T-helper 22 cell (primary cell): ENCODE data around the gene SMIM1.

Source experiments
- DNase-seq: peaks from one replicate; pipeline ENCODE4 v3.0.0-alpha.2; 2020; ENCODE audit warnings: low read depth

SMIM1 gene

DNA sequence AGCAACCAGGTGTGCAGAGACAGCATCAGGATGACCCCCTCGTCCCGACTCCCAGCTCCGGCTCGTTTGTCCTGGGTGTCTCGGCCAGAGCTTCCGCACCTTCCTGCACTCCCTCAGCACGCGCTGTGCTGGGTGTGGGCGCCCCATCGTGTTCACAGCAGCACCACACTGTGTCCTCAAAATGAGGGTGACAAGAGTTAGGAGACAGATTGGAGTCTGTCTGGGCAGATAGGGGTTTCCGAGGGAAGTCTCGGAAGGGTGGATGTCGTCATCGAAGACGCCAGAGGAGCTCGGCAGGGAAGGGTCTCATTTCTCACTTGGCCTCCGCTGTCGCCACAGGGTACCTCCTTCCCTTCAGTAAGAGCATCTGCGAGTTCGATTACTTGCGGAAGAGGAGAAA lies 16.2 kb upstream of the SMIM1 start:
- no peak for DNase-seq

DNA sequence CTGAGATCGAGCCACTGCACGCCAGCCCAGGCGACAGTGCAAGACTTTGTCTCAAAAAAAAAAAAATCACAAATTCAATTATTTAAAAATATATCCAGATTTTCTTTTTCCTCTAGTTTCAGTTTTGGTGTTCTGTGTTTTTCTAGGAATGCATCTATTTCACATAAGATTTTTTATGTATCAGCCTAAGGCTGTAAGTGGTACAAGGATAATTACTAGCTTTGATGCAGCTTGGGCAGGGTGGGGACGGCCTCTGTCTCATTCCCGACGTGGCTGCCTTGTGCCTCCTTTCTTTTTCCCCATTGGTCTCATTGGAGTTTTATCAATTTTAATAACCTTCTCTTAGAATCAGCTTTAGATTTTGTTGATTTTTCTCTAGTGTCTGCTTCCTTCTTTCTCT lies 13.4 kb upstream of the SMIM1 start:
- DNase-seq = no peak

DNA sequence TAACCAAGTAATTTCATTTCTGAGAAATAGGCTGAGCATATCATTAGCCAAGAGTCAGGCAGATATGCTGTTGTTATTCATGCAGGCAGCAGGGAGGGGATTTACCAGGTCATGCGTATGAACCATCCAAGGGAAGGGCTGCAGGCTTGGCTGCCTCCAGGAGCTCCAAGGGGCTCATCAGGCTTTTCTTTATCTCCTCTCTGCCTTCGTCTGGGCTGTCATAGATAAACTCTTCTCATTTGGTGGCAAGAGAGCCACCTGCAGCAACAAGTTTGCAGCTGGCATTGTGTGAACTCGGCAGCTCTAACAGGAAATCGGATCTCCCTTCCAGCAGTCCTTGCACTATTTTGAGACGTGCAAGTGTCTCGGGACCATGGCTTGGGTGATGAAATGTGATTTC lies 12.8 kb upstream of the SMIM1 start:
- DNase-seq = no peak

DNA sequence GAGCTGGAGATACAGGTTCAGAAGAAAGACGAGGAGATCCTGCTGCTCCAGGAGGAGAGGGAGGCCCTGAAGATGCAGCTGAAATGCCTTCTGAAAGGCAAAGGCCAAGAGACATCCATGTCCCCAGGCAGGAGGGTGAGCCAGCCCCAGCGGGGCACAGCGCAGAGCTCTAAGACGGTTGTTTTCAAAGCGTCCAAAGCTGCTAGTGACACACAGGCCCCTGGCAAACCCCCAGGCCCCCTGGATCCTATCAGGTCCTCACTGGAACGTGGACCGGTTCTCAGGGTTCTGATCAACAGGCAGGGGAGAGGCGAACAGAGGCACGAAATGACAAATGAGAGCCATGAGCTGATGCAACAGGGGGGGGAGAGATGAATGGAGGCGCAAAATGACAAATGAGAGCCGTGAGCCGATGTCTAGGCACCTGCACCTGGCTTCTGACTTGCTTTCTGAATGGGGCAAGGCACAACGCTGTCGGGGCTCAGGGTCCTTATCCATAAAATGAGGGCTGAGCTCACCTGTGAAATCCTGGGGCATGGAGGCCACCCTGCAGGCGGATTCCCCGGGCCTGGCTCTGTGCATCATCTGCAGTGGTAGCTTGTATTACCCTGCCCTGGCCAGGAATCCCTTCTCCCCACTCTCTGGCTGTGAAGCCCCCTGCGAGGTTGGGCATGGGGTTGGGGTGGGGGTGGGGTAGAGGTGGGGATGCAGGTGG lies 11.1 kb upstream of the SMIM1 start:
- DNase-seq = no peak

DNA sequence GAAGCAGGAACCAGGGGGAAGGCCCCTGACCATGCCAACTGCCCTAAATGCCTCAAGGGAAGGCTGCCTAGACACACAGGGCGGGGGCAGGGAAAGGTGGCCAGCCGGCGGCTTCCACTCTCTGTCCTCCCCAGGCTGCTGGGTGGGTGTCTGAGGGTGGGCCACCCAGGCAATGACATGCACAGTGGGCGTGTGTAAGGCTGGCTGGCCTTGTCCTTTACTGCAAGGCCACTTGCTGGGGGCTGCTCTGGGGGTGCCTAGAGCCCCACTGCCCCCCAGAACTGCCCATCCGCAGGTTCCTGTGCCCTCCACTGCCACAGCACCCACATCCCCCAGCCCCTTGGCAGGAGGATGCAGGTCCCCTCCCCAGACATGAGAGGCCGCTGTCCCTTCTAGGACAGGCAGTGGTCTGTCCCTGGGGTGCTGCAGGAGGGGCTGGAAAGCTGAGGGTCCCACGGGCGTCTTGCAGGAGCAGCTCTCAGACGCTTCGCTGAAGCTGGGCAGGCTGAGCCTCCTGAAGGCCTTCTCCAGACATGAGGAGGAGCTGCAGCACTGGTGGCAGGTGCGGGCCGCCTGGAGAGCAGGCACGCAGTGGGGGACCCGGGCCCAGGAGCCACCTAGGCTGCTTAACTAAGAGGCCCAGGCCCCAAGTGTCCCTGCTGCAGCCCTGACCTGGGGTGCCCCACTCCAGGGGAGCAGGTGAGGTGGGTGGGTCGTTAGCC lies 10.2 kb upstream of the SMIM1 start:
- no peak for DNase-seq

DNA sequence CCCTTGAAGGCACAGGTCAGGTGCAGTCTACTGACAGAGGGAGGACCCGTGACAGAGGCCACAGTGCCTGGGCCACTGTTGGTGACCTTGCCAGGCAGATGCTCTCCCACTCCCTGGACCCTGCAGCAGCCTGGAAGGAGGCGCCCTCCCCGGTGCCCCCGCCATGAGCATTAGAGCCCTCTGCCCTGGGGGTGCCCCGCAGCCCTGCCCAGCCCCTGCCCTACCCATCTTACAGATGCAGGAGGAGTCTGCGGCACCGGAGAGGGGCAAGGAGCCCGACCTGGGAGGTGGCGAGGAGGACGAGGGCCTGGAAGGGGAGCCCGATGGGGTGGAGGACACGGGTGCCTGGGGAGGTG lies 9.7 kb upstream of the SMIM1 start:
- DNase-seq = no peak

DNA sequence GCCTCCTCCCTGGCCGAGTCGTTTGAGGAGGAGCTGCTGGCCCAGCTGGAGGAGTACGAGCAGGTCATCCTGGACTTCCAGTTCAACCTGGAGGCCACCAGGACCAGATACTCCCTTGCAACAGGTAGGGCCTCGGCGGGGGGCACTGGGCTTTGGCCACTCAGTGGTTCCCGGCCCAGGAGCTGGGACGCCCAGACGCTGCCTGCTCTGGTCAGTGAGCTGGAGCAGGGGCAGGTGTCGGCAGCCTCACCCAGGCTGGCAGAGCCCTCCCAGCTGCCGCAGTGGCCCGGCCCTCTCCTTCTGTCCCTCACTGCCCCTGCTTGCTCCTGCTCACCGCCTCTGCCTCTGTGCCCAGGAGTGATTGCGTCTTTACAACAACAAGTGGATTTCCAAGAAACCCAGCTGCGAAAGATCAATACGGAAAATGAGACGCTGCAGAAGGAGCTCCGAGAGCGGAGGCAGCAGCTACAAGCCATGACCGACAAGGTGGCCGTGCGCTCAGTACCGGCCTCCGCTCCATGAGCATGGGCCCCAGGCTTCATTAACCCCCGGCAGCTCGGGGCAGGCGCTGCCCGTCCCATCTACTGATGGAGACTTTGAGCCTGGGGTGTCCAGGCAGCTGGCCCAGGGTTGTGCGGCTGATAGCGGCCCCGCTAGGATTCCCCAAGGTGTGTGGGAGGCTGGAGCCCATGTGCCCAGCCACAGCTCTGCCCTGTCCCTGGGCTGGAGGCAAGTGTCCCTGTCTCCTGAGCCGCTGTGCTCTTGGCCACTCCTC lies 9.0 kb upstream of the SMIM1 start:
- no peak for DNase-seq

DNA sequence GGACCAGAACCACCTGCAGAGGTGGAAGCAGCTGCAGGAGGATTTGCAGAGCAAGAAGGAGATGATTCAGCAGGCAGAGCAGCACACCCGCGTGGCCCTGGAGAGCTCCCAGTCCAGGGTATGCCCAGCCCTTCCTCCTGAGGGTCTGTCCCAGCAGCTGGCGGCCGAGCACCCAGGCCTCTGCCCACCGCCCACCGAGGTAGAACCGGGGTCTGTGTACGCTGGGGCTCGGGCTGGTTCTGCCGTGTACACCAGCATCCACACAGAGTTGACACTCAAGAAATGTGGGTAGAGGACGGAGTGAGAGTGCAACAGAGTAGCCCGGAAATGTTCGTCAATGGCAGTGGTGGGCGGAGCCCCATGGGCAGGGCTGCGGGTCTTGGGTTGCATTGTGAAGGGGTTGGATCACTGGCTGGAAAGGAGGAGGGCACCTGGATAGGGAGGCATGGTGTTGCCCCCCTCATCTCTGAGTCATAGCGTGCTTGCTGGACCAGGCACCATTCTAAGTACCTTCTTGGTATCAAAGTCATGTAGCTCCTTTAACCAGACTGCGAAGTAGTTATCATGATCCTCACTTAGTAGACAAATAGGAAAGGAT lies 5.1 kb upstream of the SMIM1 start:
- no peak for DNase-seq

DNA sequence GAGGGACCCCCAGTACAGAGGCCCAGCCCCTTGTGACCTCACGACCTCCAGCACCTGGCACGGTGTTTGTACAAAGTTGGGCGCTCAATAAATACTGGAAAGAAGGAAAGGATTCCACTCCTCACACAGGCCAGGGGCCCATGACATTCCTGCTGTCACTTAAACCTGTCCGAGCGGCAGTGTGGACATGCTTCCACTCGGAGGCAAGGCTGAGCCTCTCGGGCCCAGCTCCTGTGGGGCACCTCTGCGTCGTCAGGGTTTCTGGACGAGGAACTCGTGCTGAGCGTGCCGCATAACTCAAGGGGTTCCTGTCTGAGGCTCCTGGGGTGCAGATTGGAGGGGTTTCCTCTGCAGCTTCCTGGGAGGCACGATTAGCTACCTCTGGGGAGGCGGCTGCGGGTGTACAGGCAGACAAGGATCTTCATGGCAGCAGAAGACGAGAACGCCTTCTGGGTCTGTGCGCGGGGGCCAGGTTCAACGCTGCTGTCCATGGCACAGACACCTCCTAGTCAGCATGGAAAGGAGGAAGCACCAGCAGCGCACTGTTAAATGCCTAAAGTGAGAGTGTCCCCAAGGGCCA lies 3.6 kb upstream of the SMIM1 start:
- no peak for DNase-seq

DNA sequence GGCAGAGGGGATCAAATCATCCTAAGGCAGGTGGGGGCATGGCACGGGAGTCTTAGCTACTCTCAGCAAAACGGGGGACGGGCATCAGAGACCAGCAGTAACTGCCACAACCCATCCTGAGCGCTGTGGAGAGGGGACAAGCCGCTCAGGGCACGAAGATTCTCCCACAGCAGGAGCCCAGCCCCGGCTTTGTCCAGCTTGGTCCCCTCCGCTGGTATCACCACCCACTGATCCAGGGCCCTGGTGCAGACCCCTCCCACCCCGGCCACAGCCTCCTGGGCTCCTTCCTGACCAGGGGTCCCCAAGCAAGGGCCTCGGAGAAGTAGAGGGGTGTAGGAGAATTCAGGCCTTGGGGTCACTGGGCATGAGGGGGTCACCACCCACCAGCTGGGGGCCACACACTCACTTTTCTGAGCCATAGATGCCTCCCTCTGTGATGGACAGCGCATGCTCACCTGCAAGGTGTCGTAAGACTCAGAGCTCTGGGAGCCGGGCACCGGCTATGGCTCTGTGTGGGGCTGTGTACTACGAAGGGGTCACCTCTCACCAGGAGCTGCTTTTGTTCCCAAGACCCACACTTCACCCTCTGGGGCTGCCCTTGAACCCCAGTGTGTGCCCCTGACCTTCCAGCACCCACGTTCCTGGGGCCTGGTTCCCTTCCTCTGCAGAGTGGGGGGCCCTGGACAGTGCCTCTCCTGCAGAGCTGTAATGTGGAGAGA lies 2.3 kb upstream of the SMIM1 start:
- DNase-seq = no peak

DNA sequence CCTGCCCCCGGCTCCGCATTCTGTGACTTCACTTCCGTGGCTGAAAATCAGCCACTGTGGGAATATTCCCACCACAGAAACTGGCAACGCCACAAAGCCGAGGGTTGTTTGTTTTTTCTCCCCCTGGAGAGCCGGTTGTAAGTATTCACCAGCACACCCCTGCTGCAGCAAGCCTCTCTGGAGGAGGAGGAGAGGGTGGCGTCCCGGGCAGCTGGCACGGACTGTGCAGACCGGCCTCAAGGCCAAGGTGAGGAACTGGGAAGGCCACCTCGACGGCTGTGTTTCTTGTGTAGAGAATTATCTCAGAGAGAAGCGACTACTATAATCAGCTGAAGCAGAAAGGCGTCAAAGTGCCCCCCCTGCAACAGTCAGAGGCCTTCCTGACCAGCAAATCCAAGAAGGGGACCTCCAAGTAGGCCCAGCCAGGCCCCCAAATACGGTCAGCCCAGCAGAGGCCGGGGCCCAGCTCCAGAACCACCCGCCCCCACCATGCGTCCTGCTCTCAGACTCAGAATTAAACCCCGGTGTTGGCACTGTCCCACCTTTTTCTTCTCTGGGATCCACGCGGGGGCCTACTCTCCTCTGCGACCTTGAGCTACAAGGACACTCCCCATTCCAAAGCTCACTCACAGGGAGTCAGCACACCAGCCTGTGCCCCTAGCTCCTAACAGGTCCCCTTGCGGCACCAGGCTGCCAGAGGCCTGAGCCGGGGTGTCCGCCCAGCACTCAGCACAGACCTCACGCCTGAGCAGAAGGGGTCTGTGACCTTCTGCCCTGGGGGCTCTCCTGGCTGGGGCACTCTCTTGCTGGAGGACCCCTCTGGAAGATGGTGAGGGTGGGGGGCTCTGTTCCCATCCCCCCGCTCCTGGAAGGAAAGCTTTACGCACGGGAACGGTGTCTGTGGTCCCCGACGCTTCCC lies 1.2 kb upstream of the SMIM1 start:
- no peak for DNase-seq

DNA sequence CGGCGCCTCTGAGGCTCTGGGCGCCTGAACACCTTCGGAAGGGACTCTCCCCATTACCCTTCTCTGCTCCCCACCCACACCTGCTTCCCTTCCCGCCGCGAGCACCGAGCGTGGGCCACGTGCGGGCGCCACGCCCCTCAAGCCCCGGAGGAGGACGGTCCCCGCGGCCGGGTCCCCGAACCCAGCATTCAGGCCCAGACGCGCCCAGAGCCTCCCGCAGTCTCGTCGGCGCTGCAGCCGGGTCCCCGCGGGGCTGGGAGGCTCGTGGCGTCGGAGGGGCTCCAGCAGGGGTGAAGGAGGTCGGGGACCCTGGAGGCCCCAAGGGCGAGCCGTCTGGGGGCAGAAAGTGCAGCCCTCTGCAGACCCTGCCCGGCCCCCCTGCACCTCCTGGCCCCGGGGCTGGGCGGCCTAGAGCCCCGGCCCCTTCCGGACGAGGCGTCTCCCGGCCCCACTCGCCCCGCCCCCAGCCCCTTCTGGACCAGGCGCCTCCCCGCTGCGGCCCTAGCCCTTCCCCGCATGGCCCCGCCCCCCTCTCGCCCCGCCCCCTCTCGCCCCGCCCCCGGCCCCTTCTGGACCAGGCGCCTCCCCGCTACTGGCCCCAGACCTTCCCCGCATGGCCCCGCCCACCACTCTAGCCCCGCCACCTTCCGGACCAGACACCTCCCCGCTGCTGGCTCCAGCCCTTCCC lies 378 bp upstream of the SMIM1 start:
- peak; percentile 82 for DNase-seq

DNA sequence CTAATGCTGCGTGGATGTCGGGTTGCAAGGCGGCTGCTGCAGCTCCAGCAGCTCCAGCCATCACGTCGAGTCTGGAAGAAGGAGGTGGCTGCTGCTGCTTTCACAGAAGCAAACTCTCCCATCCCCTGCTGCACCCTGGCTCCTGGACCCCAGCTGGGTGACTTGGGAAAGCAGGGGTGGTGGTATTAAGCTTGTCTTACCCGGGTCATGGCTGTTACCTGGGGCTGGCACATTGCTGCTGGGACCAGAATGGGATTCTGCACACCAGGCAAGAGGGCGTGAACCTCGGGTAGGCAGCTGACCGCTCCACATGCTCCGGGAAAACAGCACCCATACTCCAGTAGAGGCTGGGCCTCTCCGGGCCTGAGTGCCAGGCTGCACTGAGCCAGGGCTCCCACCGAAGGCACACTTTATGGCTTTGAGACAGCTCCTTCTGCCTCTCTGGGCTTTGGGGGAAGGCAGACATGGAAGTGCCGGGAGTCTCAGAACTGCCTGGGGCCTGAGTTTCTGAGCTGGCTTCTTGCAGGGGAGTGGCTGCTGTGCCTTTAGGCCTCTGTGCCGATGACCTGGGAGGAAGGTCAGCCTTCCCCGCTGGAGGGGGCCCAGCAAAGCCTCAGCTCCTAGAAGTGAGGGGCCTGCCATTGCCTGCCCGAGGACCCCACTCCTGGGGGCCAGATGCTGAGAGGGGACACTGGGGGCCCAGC lies 1.2 kb downstream of the SMIM1 start:
- DNase-seq = no peak

DNA sequence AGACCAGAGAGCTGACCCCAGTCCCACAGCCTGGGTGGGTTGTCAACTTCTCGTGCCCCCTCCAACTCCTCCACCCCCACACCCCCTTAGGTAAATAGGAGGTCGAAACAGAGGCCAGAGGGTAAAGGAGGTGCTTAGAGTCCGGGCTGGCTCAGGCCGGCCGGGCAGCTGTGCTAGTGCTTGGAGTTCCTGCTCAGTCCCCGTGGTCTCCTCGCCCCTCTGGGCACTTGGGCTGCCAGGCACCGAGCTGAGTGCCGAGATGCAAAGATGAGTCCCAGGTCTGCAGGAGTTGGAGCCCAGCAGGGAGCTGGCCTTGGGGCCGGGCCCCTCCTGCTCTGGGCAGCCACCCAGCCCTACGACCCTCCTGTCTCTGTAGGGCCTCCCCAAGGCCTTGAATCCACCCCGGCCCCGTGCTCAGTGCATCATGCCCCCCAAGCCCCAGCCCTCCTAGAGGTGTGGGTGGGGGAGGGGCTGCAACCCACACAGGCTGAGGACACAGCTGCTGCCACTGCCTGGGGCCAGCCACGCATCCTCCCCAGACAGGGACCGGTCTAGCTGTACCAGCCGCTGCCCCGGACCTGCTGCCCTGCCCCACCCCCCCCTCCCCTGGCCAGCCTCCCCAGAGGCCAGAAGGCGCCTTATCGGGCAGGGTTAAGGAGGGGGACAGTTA lies 1.9 kb downstream of the SMIM1 start:
- no peak for DNase-seq

DNA sequence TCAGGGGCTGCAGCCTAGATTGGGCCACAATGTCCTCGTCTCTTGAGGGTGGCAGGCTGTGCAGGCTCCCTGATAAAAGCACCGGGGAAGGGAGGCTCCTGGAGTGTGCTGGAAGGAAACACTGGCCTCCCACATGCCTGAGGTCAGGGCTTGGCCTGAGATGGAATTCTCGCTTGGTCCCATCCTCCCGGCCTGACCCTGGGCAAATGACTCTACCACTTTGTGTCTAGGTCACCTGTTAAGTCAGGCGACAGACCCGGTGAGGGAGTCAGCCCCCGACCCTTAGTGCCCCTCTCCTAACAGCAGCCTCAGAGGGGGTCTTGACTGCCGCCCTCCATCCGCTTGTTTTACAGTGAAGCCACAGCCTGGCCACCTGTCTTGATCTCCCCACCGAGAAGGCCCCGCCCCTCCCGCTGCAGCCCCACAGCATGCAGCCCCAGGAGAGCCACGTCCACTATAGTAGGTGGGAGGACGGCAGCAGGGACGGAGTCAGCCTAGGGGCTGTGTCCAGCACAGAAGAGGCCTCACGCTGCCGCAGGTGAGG lies 2.5 kb downstream of the SMIM1 start:
- DNase-seq = no peak

DNA sequence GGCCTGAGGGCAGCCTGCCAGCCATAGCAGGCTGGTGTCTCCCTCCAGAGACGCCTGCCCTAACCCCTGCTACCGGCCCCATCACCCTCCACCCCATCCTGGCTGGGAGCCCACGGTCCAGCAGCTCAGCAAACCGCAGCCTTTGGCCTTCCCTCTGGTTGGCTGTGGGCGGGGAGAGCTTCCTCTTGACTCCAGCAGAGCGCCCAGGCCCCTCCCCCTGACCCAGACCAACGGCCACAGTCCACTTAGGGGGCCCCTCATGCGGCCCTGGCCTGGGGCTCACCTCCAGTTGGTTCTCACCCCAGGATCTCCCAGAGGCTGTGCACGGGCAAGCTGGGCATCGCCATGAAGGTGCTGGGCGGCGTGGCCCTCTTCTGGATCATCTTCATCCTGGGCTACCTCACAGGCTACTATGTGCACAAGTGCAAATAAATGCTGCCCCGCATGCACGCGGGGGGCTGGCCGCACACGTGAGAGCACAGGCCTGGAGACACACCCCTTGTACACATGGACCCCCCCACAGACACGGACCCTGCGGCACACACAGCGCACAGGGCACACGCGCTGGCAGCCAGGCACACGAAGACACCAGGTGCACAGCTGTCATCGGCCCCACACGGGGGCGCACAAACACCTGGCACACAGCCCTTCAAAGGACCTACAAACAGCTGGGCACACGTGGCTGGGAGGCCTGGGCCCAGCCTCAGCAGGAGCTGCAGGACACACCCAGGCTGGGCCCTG lies 3.1 kb downstream of the SMIM1 start:
- DNase-seq = peak; percentile 13

DNA sequence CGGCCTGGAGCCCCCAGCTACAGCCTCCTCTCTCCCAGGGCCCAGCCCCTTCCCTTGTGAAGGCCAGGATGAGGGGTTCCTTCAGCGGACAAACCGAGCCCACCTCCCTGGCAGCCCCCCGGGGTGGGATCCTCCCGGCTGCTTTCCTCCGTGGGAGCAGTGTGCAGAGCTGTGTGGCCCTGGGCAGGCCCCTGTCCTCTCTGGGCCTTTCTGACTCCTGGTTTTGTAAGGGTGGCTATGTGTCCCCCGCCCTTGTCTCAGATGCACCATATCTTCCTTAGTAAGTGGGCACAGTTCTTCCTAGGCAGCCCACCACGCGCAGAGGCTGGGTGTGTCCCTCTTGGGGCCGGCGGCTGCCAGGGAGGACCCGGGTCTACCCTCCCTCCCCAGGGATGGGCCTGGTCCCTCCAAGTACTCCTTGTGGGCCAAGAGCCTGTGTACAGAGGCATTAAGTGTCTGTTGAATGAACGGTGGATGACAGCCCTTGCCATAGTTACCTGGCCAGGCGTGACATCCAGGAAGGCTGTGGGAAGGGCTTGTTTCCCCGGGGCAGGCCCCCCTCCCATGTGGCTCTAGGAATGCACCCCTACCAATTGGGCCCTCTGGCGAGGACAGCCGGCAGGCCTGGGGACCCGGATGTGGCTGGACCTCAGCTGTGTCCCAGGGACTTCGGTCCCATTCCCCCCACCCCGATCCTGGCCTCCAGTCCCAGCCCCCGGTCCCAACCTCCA lies 3.8 kb downstream of the SMIM1 start:
- DNase-seq = no peak
